ENCODE results near the gene TNPO2.

DNA sequence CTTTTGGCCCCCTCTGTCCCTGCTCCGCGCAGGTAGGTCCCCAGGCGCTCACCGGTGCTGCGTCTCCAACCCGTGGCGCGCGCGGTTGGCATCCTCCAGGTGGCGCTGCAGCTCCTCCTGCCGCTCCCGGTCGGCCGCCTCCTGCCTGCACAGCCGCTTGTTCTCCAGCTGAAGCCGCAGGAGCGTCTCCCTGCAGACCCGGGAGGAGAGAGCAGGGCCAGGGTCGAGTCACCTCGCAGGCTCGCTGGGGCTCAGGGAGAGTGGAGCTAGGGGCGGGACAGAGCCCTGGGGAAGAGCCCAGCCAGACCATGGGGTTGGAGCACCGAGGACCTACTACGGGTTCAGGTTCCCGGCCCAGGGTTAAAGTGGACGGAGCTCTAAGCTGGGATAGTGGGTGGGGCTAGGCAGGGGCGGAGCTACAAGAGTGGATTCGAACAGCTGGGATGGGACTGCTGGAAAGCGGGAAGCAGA, 42.4 kb upstream of the TNPO2 start:
- peak; percentile 57 to 83 for TF ChIP-seq CTCF (conservative IDR thresholded peaks at IDR 0.05; ENCODE audit: low read depth in 2 of 2)
- peak; percentile 48; the same call in 1 of the 2 replicates for TF ChIP-seq POLR2AphosphoS5 (IDR thresholded peaks at IDR 0.05; ENCODE audit: low read depth)
- no peak for TF ChIP-seq EZH2 (IDR thresholded peaks at IDR 0.05; ENCODE audit: low read depth, unreplicated experiment)
- TF ChIP-seq CREB1 (CRISPR knock-in tag; IDR thresholded peaks at IDR 0.05; ENCODE audit: low read depth): no peak
- no peak for TF ChIP-seq EZH2phosphoT487 (IDR thresholded peaks at IDR 0.05; ENCODE audit: unreplicated experiment)
- TF ChIP-seq, protein P1, sequence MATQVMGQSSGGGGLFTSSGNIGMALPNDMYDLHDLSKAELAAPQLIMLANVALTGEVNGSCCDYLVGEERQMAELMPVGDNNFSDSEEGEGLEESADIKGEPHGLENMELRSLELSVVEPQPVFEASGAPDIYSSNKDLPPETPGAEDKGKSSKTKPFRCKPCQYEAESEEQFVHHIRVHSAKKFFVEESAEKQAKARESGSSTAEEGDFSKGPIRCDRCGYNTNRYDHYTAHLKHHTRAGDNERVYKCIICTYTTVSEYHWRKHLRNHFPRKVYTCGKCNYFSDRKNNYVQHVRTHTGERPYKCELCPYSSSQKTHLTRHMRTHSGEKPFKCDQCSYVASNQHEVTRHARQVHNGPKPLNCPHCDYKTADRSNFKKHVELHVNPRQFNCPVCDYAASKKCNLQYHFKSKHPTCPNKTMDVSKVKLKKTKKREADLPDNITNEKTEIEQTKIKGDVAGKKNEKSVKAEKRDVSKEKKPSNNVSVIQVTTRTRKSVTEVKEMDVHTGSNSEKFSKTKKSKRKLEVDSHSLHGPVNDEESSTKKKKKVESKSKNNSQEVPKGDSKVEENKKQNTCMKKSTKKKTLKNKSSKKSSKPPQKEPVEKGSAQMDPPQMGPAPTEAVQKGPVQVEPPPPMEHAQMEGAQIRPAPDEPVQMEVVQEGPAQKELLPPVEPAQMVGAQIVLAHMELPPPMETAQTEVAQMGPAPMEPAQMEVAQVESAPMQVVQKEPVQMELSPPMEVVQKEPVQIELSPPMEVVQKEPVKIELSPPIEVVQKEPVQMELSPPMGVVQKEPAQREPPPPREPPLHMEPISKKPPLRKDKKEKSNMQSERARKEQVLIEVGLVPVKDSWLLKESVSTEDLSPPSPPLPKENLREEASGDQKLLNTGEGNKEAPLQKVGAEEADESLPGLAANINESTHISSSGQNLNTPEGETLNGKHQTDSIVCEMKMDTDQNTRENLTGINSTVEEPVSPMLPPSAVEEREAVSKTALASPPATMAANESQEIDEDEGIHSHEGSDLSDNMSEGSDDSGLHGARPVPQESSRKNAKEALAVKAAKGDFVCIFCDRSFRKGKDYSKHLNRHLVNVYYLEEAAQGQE (IDR thresholded peaks at IDR 0.05; ENCODE audit: unreplicated experiment): no peak
- TF ChIP-seq, protein P2, sequence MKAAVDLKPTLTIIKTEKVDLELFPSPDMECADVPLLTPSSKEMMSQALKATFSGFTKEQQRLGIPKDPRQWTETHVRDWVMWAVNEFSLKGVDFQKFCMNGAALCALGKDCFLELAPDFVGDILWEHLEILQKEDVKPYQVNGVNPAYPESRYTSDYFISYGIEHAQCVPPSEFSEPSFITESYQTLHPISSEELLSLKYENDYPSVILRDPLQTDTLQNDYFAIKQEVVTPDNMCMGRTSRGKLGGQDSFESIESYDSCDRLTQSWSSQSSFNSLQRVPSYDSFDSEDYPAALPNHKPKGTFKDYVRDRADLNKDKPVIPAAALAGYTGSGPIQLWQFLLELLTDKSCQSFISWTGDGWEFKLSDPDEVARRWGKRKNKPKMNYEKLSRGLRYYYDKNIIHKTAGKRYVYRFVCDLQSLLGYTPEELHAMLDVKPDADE (IDR thresholded peaks at IDR 0.05): no peak
- TF ChIP-seq NANOG (IDR thresholded peaks at IDR 0.05; ENCODE audit: borderline replicate concordance): no peak
- TF ChIP-seq JUNB (IDR thresholded peaks at IDR 0.05; ENCODE audit: unreplicated experiment): no peak

Measured in GM23338 (cell line).